ENCODE results near the gene BRD4. TPM values are rescaled to one million over a fixed set of nuclear protein-coding genes. Genes with fewer than 3 reads are reported as not detected.

The BRD4 gene
- total and polyA plus RNA-seq, 2 donors (not counting 1 experiment from before 2014, with no cell fraction given): 9.9 to 20.1 TPM

GRCh38 chr19:15256708-15257331 is 75.5 kb downstream of the BRD4 start:
- Histone ChIP-seq H3K9ac (ENCODE audit: insufficient read depth, low read length) (no peak overlapping the region), H3K79me2 (ENCODE audit: control insufficient read depth, insufficient read depth, low read length) (peaks cover 7% of the 10 kb centered on the region), H3K4me2 (ENCODE audit: extremely low read depth, insufficient read depth, low read length) (no peak overlapping the region)

GRCh38 chr19:15255359-15255990 is 76.9 kb downstream of the BRD4 start:
- H2AFZ ChIP-seq (ENCODE audit: low read length): no peak overlapping the region
- no peak overlapping the region for H3K4me3 ChIP-seq (replicated peaks in 1 of 4; ENCODE audit: control extremely low read depth in 1 of 4, insufficient read depth in 1 of 4, low read depth in 3 of 4, low read length in 4 of 4)
- no peak overlapping the region for H3K4me2 ChIP-seq (ENCODE audit: extremely low read depth, insufficient read depth, low read length)
- no peak for TF ChIP-seq CTCF (conservative IDR thresholded peaks at IDR 0.05 in 1 of 2, IDR thresholded peaks at IDR 0.05 in 1 of 2; ENCODE audit: low read depth in 1 of 2, low read length in 2 of 2)
- TF ChIP-seq EZH2 (IDR thresholded peaks at IDR 0.05; ENCODE audit: low read length, missing control alignments): no peak
- no peaks in the 10 kb centered on the region for H4K20me1 ChIP-seq (ENCODE audit: control insufficient read depth, extremely low read depth, insufficient read depth, low read length)
- H3K79me2 ChIP-seq (ENCODE audit: control insufficient read depth, insufficient read depth, low read length): peaks cover 9% of the 10 kb centered on the region
- H3K9me3 ChIP-seq (ENCODE audit: control insufficient read depth, insufficient read depth, low read depth, low read length): no peaks in the 10 kb centered on the region
- H3K27ac ChIP-seq (ENCODE audit: insufficient read depth, low read length): no peak overlapping the region
- H3K4me1 ChIP-seq (ENCODE audit: control insufficient read depth, extremely low read depth, insufficient read depth, low read length): peaks cover 23% of the 10 kb centered on the region
- peaks cover 44% of the 10 kb centered on the region for H3K36me3 ChIP-seq (ENCODE audit: control insufficient read depth, insufficient read depth, low read length)
- no peaks in the 10 kb centered on the region for H3K27me3 ChIP-seq (ENCODE audit: control insufficient read depth, insufficient read depth, low read length)
- no peak for DNase-seq (ENCODE audit: low read depth in 2 of 2)
- no peak overlapping the region for H3K9ac ChIP-seq (ENCODE audit: insufficient read depth, low read length)

More at GRCh38 chr19:15256708-15257331, 75.5 kb downstream of the BRD4 start:
- Histone ChIP-seq H3K36me3 (ENCODE audit: control insufficient read depth, insufficient read depth, low read length) (peaks cover 44% of the 10 kb centered on the region), H3K4me1 (ENCODE audit: control insufficient read depth, extremely low read depth, insufficient read depth, low read length) (peaks cover 14% of the 10 kb centered on the region), H2AFZ (ENCODE audit: low read length) (no peak overlapping the region), H3K9me3 (ENCODE audit: control insufficient read depth, insufficient read depth, low read depth, low read length) (no peaks in the 10 kb centered on the region), H3K27me3 (ENCODE audit: control insufficient read depth, insufficient read depth, low read length) (no peaks in the 10 kb centered on the region), H4K20me1 (ENCODE audit: control insufficient read depth, extremely low read depth, insufficient read depth, low read length) (no peaks in the 10 kb centered on the region), H3K27ac (ENCODE audit: insufficient read depth, low read length) (no peak overlapping the region), H3K4me3 (replicated peaks in 1 of 4; ENCODE audit: control extremely low read depth in 1 of 4, insufficient read depth in 1 of 4, low read depth in 3 of 4, low read length in 4 of 4) (no peak overlapping the region)
- no peak for DNase-seq (ENCODE audit: low read depth in 2 of 2)
- no peak for TF ChIP-seq CTCF (conservative IDR thresholded peaks at IDR 0.05 in 1 of 2, IDR thresholded peaks at IDR 0.05 in 1 of 2; ENCODE audit: low read depth in 1 of 2, low read length in 2 of 2)
- no peak for TF ChIP-seq EZH2 (IDR thresholded peaks at IDR 0.05; ENCODE audit: low read length, missing control alignments)

- no peak overlapping the region for H3K4me2 ChIP-seq (ENCODE audit: extremely low read depth, insufficient read depth, low read length)
- peaks cover 30% of the 10 kb centered on the region for H3K4me1 ChIP-seq (ENCODE audit: control insufficient read depth, extremely low read depth, insufficient read depth, low read length)
- no peak overlapping the region for H3K9ac ChIP-seq (ENCODE audit: insufficient read depth, low read length)
- no peaks in the 10 kb centered on the region for H3K27me3 ChIP-seq (ENCODE audit: control insufficient read depth, insufficient read depth, low read length)
- H3K9me3 ChIP-seq (ENCODE audit: control insufficient read depth, insufficient read depth, low read depth, low read length): no peaks in the 10 kb centered on the region
- peaks cover 43% of the 10 kb centered on the region for H3K36me3 ChIP-seq (ENCODE audit: control insufficient read depth, insufficient read depth, low read length)
- TF ChIP-seq CTCF (conservative IDR thresholded peaks at IDR 0.05 in 1 of 2, IDR thresholded peaks at IDR 0.05 in 1 of 2; ENCODE audit: low read depth in 1 of 2, low read length in 2 of 2) (no peak), EZH2 (IDR thresholded peaks at IDR 0.05; ENCODE audit: low read length, missing control alignments) (no peak)
- H2AFZ ChIP-seq (ENCODE audit: low read length): no peak overlapping the region
- H3K27ac ChIP-seq (ENCODE audit: insufficient read depth, low read length): no peak overlapping the region
- H3K79me2 ChIP-seq (ENCODE audit: control insufficient read depth, insufficient read depth, low read length): peaks cover 10% of the 10 kb centered on the region
- H3K4me3 ChIP-seq (replicated peaks in 1 of 4; ENCODE audit: control extremely low read depth in 1 of 4, insufficient read depth in 1 of 4, low read depth in 3 of 4, low read length in 4 of 4): no peak overlapping the region
- DNase-seq (ENCODE audit: low read depth in 2 of 2): no peak
- no peaks in the 10 kb centered on the region for H4K20me1 ChIP-seq (ENCODE audit: control insufficient read depth, extremely low read depth, insufficient read depth, low read length)
These were observed 77.8 kb downstream of the BRD4 start for GRCh38 chr19:15254547-15254946.

All from fibroblast of lung (primary cell).